Measurements from ENCODE around the gene PADI4.
"Not testable (repeated sequence)": the region's sequence is repeated elsewhere in the genome, so short reads cannot be mapped to it uniquely, and the experiment has no call there.

Gene PADI4

GRCh38 chr1:17314491-17314971 is 6.5 kb downstream of the PADI4 start:
- intact Hi-C loops (cut with micrococcal nuclease), result no loop called here
- H3K36me3 Mint-ChIP-seq (ENCODE audit: low read depth), result no peaks in the 10 kb centered on the region
- H3K9me3 Mint-ChIP-seq, result no peaks in the 10 kb centered on the region
- no peaks in the 10 kb centered on the region for H3K27me3 Mint-ChIP-seq
- H3K27ac Mint-ChIP-seq, result no peak overlapping the region
- H3K4me3 Mint-ChIP-seq, result no peak overlapping the region
- H3K4me1 Mint-ChIP-seq (ENCODE audit: low read depth), result peaks cover 40% of the 10 kb centered on the region

DNA sequence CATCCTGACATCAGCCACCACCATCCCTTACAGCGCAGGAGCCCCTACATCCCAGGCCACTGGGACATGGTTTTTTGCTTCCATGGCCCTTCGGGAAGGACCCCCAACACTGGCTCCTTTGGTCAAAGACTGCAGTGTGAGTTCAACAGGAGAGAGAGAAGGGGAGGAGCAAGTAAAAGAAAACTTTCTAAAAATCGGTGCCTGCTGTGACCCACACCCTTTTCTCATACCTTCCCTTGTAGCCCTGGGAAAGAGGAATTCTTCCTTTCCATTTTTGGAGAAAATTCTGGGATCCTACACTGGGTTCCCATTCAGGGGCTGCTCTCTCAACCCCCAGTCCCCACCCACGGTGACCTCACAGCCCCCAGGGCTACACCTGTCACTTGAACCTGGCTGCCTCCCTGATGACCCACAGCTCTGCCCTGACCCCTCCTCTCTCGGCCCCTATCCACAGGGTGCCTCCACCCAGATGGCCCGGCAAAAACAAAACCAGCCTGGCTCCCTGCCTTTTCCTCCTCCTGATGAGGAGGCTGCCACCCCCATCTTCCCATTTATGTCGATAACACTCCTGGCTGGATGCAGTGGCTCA is 7.6 kb downstream of the PADI4 start:
- H3K27ac Mint-ChIP-seq, result no peak overlapping the region
- intact Hi-C loops (cut with micrococcal nuclease), result no loop called here
- H3K9me3 Mint-ChIP-seq, result peaks cover 8% of the 10 kb centered on the region
- H3K36me3 Mint-ChIP-seq (ENCODE audit: low read depth), result no peaks in the 10 kb centered on the region
- H3K27me3 Mint-ChIP-seq, result no peaks in the 10 kb centered on the region
- H3K4me1 Mint-ChIP-seq (ENCODE audit: low read depth), result peaks cover 29% of the 10 kb centered on the region
- H3K4me3 Mint-ChIP-seq, result no peak overlapping the region

DNA sequence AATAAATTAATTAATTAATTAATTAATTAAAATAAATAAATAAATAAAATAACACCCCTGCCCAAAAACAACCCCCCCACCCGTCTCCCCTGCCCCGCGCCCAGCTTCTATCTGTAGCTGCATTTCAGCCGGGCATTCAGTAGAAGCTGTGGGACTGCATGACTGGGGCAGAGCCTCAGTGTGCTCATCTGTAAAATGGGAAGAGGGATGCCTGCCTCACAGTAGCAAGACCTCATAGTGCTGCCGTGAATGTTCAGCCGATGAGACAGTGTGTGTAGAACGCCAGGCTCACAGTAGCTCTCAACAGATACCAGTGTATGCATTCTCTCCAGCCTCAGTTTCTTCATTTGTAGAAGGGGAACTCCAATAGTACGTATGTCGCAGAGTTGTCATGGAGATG is 8.7 kb downstream of the PADI4 start:
- H3K36me3 Mint-ChIP-seq (ENCODE audit: low read depth), result no peaks in the 10 kb centered on the region
- intact Hi-C loops (cut with micrococcal nuclease), result no loop called here
- H3K27ac Mint-ChIP-seq, result no peak overlapping the region
- peaks cover 8% of the 10 kb centered on the region for H3K9me3 Mint-ChIP-seq
- no peaks in the 10 kb centered on the region for H3K27me3 Mint-ChIP-seq
- H3K4me3 Mint-ChIP-seq, result no peak overlapping the region
- peaks cover 36% of the 10 kb centered on the region for H3K4me1 Mint-ChIP-seq (ENCODE audit: low read depth)

DNA sequence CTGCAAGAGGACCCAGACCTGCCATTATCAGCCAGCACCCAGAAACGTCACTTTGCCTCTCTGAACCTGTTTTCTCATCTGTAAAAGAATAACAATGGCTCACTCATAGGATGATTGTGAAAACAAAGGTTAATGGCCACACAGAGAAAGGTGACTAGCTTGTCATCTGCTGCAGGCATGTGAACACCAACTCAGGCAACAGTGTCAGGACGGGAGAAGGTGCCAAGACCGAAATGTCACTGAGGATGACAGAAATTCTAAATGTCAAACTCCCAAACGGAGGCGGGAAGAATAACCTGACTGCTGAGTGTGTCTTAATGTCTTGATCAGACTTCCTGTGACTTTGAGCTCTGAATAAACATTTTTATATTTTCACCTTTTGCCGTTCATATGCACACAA is 10.3 kb downstream of the PADI4 start:
- Mint-ChIP-seq H3K4me3 (no peak overlapping the region), H3K4me1 (ENCODE audit: low read depth) (peaks cover 40% of the 10 kb centered on the region), H3K9me3 (peaks cover 16% of the 10 kb centered on the region), H3K36me3 (ENCODE audit: low read depth) (no peaks in the 10 kb centered on the region), H3K27ac (no peak overlapping the region), H3K27me3 (no peaks in the 10 kb centered on the region)
- intact Hi-C loops (cut with micrococcal nuclease), result no loop called here

- peaks cover 29% of the 10 kb centered on the region for H3K4me1 Mint-ChIP-seq (ENCODE audit: low read depth)
- no peak overlapping the region for H3K4me3 Mint-ChIP-seq
- no peak overlapping the region for H3K27ac Mint-ChIP-seq
- no peaks in the 10 kb centered on the region for H3K27me3 Mint-ChIP-seq
- intact Hi-C loops (cut with micrococcal nuclease), result no loop called here
- H3K9me3 Mint-ChIP-seq, result peaks cover 16% of the 10 kb centered on the region
- H3K36me3 Mint-ChIP-seq (ENCODE audit: low read depth), result no peaks in the 10 kb centered on the region
Observed at GRCh38 chr1:17319561-17320350, 11.8 kb downstream of the PADI4 start.

- H3K4me3 Mint-ChIP-seq; H3K36me3 Mint-ChIP-seq (ENCODE audit: low read depth); intact Hi-C loops (cut with micrococcal nuclease); H3K27ac Mint-ChIP-seq; H3K27me3 Mint-ChIP-seq: not testable (repeated sequence)
- Mint-ChIP-seq H3K9me3 (peaks cover 16% of the 10 kb centered on the region), H3K4me1 (ENCODE audit: low read depth) (peaks cover 30% of the 10 kb centered on the region)
Observed at GRCh38 chr1:17321857-17322390, 13.9 kb downstream of the PADI4 start.

- Mint-ChIP-seq H3K27ac (no peak overlapping the region), H3K27me3 (no peaks in the 10 kb centered on the region), H3K36me3 (ENCODE audit: low read depth) (peaks cover 20% of the 10 kb centered on the region), H3K9me3 (no peaks in the 10 kb centered on the region), H3K4me1 (ENCODE audit: low read depth) (peaks cover 13% of the 10 kb centered on the region), H3K4me3 (no peak overlapping the region)
- intact Hi-C loops (cut with micrococcal nuclease), result no loop called here
Observed at GRCh38 chr1:17328855-17329254, 20.9 kb downstream of the PADI4 start.

DNA sequence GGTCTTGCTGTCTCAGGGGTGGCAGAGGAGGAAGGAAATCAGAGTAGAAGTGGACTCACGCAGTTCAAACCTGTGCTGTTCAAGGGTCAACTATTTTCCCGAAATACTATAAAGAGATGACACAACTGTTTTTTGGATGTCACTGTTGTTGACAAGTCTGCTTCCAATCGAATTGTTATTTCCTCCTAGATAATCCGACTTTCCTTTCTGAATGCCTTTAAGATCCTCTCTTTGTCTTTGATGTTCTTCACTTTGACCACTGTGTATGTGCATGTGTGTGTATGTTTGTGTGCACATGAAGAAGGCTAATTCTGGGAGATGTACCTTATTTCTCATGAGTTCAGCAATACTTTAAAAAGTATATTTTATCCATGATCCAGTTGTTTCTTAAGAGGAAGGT is 21.6 kb downstream of the PADI4 start:
- intact Hi-C loops (cut with micrococcal nuclease), result no loop called here
- Mint-ChIP-seq H3K27ac (no peak overlapping the region), H3K4me1 (ENCODE audit: low read depth) (peaks cover 13% of the 10 kb centered on the region)

DNA sequence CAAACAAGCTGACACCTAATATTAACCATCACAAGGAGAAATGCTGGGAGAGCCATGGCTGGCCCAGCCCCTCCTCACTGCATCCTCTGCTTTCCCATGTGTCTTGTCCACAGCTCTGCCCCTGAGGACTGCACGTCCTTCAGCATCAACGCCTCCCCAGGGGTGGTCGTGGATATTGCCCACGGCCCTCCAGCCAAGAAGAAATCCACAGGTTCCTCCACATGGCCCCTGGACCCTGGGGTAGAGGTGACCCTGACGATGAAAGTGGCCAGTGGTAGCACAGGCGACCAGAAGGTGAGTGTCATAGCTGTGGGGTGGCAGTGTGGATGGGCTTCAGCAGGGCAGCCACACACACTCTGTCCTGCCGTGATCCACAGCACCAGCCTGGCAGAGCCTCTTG is 22.9 kb downstream of the PADI4 start:
- Mint-ChIP-seq H3K4me3 (no peak overlapping the region), H3K4me1 (ENCODE audit: low read depth) (peaks cover 7% of the 10 kb centered on the region), H3K9me3 (no peaks in the 10 kb centered on the region), H3K36me3 (ENCODE audit: low read depth) (peaks cover 20% of the 10 kb centered on the region), H3K27me3 (no peaks in the 10 kb centered on the region), H3K27ac (no peak overlapping the region)
- intact Hi-C loops (cut with micrococcal nuclease), result no loop called here

More for the DNA sequence above, 21.6 kb downstream of the PADI4 start:
- no peak overlapping the region for H3K4me3 Mint-ChIP-seq
- H3K36me3 Mint-ChIP-seq (ENCODE audit: low read depth), result peaks cover 20% of the 10 kb centered on the region
- H3K9me3 Mint-ChIP-seq, result no peaks in the 10 kb centered on the region
- no peaks in the 10 kb centered on the region for H3K27me3 Mint-ChIP-seq

- Mint-ChIP-seq H3K4me1 (ENCODE audit: low read depth) (peaks cover 7% of the 10 kb centered on the region), H3K9me3 (no peaks in the 10 kb centered on the region), H3K36me3 (ENCODE audit: low read depth) (peaks cover 20% of the 10 kb centered on the region), H3K27me3 (no peaks in the 10 kb centered on the region), H3K27ac (no peak overlapping the region), H3K4me3 (no peak overlapping the region)
- intact Hi-C loops (cut with micrococcal nuclease), result no loop called here
Observed at GRCh38 chr1:17333081-17333480, 25.1 kb downstream of the PADI4 start.

DNA sequence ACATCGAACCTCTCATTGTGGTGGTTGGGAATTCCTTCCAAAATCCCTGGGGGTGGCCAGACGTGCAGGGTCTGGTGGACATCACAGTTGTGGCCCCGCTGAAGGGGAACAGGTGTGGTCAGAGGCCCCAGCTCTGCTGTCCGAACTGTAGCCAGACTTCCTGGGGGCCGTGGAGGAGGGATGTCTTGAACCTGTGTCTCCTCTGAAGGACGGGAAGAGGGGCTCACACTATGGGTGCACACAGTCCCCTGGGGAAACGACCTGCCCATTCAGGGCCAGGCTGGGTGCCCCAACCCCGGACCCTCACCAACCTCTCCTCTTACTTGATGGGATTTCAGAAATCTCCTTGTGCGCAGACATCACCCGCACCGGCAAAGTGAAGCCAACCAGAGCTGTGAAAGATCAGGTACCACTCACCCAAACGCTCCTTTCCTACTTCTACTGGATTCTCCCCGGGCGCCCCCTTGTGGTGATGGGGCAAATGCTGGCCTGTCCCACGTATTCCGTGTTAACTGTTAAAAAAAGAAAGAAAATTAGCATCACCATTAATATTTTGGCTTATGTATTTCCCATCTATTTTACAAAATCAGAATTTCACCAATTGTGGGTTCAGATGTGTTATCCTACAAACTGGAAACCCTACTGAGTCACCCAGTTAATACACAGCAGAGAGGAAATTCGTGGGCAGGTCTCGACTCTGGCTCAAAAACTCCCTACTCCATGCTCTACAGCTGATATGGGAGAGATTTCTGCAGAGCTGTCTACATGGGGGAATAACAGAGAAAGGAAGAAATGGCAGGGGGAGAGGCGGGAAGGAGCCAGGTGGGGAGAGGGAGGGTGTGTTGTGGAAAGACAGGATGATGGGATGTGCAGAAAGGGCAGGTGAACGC is 28.1 kb downstream of the PADI4 start:
- Mint-ChIP-seq H3K27ac (no peak overlapping the region), H3K4me3 (no peak overlapping the region), H3K36me3 (ENCODE audit: low read depth) (peaks cover 33% of the 10 kb centered on the region), H3K9me3 (no peaks in the 10 kb centered on the region), H3K4me1 (ENCODE audit: low read depth) (no peaks in the 10 kb centered on the region), H3K27me3 (no peaks in the 10 kb centered on the region)
- intact Hi-C loops (cut with micrococcal nuclease), result loop anchor here (1.0 kb wide), 2 partner anchors 211 to 276 kb away; no protein-coding TSS in a partner anchor

GRCh38 chr1:17338706-17339493 is 30.9 kb downstream of the PADI4 start:
- intact Hi-C loops (cut with micrococcal nuclease), result no loop called here
- peaks cover 40% of the 10 kb centered on the region for H3K36me3 Mint-ChIP-seq (ENCODE audit: low read depth)
- H3K9me3 Mint-ChIP-seq, result no peaks in the 10 kb centered on the region
- no peak overlapping the region for H3K27ac Mint-ChIP-seq
- H3K27me3 Mint-ChIP-seq, result no peaks in the 10 kb centered on the region
- no peak overlapping the region for H3K4me3 Mint-ChIP-seq
- no peaks in the 10 kb centered on the region for H3K4me1 Mint-ChIP-seq (ENCODE audit: low read depth)

- H3K9me3 Mint-ChIP-seq, result no peaks in the 10 kb centered on the region
- H3K27ac Mint-ChIP-seq, result no peak overlapping the region
- no peaks in the 10 kb centered on the region for H3K4me1 Mint-ChIP-seq (ENCODE audit: low read depth)
- intact Hi-C loops (cut with micrococcal nuclease), result no loop called here
- no peaks in the 10 kb centered on the region for H3K27me3 Mint-ChIP-seq
- H3K4me3 Mint-ChIP-seq, result no peak overlapping the region
- peaks cover 43% of the 10 kb centered on the region for H3K36me3 Mint-ChIP-seq (ENCODE audit: low read depth)
Observed at GRCh38 chr1:17339521-17339920, 31.5 kb downstream of the PADI4 start.
